D721Med (cell line): ENCODE results near the gene C1orf122.

Source experiments
- DNase-seq: peaks from one replicate; pipeline ENCODE4 v3.0.0; 2011; ENCODE audit warnings: low spot score; ENCODE audit not compliant: insufficient read length
- FAIRE-seq: peaks from 2 replicates; lab custom pipeline; 2011; peaks lifted over from hg19 to GRCh38; lab: Jason Lieb, UNC
- TF ChIP-seq, protein P1 (sequence below): IDR thresholded peaks from 2 replicates; pipeline ENCODE4 v1.5.1; 2012; ENCODE audit warnings: mild to moderate bottlenecking, control low read depth; ENCODE audit not compliant: insufficient read depth; ENCODE audit errors: missing control alignments

Gene C1orf122

DNA sequence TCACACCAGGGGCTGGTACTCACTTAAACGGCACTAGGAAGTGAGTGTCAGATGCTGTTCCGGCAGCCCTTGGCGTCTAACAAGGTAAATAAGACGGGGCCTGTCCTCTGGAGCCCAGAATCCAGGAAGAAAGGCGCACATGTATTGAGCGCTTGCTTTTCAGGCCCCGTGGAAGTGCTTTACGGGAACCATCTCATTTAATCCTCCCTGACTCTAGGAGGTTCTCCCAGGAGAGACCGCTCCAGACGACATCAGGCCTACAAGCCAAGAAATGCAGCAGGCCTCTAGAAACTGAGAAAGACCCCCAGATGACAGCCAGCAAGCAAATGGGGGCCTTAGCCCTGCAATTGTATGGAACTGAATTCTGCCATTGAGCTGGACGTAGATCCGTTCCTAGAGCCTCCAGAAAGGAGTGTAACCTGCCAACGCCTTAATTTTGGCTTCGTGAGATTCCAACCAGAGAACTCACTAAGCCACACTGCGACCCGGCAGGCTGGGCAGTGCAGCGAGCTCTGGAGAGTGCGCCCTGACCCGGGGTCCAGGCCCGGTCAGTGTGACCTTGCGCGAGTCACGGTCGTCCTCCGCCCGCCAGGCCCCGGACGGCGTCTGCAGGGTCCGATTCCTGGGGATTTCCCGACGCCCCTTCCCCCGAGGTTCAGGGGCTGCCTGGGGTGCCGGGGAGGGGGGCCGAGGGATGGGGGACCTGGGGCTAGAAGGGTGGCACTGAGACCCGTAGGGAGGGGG is 14.5 kb upstream of the C1orf122 start:
- FAIRE-seq (no peak), DNase-seq (no peak)
- TF ChIP-seq, protein P1, sequence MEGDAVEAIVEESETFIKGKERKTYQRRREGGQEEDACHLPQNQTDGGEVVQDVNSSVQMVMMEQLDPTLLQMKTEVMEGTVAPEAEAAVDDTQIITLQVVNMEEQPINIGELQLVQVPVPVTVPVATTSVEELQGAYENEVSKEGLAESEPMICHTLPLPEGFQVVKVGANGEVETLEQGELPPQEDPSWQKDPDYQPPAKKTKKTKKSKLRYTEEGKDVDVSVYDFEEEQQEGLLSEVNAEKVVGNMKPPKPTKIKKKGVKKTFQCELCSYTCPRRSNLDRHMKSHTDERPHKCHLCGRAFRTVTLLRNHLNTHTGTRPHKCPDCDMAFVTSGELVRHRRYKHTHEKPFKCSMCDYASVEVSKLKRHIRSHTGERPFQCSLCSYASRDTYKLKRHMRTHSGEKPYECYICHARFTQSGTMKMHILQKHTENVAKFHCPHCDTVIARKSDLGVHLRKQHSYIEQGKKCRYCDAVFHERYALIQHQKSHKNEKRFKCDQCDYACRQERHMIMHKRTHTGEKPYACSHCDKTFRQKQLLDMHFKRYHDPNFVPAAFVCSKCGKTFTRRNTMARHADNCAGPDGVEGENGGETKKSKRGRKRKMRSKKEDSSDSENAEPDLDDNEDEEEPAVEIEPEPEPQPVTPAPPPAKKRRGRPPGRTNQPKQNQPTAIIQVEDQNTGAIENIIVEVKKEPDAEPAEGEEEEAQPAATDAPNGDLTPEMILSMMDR, result no peak

DNA sequence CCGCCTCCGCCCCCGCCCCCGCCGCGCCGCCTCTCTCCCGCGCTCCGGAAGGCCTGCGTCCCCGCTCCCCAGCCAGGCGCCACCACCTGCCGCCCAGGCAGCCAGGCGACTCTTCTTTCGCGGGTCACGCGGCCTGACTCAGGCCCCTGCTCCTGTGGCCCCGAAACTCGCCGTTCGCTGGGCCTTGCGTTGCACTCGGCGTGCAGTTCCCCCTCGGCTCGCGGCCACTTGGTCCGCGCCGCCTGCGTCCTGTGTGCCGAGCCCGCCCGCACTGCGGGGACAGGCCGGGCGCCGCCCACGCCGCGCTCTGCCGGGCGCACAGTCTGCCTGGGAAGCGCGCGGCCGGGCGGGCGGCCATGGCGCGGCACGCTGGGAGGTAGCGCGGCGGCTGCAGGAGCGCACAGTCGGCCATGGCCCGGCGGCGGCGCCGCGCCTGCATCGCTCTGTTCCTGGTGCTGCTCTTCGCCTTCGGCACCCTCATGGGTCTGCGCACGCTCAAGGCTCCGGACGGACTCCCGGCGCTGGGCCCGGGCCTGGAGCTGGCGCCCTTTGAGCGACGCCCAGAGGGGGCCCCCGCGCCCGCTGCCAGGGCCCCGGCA is 13.7 kb upstream of the C1orf122 start, which contains the start of gene MANEAL:
MANEAL (plus strand) TSS at position 75 of the 599 bp plus-strand sequence; CDS start at position 411, 336 bp downstream.
- DNase-seq (no peak), FAIRE-seq (no peak)
- TF ChIP-seq, protein P1, result no peak

DNA sequence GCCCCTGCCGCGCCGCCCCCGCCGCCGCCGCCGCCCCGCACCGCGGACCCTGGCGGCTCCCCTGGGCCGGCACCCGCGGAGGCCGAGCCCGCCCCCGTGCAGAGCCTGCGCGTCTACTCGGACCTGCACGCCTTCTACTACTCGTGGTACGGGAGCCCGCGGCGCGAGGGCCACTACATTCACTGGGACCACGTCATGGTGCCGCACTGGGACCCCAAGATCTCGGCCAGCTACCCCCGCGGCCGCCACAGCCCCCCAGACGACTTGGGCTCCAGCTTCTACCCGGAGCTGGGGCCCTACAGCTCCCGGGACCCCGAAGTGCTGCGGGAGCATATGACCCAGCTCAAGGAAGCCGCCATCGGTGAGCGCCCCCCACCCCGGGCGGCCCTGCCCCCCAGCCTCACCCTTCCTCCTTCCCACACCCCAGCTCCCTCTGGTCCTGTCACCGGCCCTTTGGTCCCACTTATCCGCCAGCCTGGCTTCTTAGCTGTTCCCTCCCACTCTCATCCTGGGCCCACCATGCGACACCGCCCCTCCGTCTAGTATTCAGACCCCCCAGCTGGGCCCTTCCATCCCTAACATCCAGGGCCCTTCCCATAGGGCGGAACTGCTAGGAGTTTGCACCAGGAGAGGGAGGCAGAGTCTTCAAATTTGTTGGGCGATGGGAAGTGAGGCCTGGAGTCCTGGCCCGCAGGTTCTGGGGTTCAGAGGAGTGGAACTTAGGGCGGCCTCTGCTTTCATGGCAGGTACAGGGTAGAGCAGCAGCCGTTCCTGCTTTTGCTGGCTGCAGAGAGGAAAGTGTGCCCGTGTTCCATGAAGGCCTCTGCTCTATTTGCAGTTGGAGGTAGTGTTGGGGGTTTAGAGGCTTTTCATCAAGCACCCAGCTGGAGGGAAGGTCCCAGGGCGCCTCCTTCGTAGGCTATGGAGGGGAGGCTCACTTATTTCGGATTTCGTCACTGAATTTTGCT is 12.9 kb upstream of the C1orf122 start:
- DNase-seq, result no peak
- no peak for FAIRE-seq
- TF ChIP-seq, protein P1, result peak; percentile 23

DNA sequence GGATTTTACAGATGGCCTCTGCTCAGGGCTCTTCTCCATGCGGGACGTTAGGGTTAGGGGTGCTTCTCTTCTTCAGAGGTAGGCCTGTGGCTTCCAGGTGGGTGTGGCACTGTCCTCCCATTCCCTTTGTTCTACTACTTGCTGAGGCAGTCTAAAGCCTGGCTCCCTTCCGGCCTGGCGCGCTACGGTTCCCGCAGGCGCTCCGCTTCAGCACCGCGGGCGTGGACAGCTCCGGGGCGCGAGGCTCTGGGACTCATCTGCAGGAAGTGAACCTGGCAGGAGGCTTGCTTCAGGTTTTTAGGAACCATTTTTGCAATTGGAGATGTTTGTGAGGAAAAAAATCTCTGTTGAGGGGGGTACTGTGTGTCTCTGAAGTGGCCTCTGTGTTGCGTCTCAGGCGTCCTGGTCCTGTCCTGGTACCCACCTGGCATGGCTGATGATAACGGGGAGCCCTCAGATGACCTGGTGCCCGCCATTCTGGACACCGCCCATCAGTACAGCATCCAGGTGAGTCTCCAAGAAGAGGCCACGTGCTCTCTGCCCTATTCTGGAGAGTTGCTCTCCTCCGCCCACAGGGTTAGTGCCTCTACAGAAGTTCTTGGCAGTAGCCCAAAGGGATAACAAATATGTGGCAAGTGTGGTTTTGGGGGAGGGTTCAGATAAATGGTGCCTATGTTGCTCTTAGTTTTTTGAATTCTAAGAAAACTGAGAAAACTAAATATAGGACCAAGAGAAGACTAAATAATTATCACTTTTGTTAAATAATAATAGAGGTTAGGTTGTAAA is 12.1 kb upstream of the C1orf122 start:
- FAIRE-seq, result no peak
- no peak for DNase-seq
- TF ChIP-seq, protein P1, result no peak

DNA sequence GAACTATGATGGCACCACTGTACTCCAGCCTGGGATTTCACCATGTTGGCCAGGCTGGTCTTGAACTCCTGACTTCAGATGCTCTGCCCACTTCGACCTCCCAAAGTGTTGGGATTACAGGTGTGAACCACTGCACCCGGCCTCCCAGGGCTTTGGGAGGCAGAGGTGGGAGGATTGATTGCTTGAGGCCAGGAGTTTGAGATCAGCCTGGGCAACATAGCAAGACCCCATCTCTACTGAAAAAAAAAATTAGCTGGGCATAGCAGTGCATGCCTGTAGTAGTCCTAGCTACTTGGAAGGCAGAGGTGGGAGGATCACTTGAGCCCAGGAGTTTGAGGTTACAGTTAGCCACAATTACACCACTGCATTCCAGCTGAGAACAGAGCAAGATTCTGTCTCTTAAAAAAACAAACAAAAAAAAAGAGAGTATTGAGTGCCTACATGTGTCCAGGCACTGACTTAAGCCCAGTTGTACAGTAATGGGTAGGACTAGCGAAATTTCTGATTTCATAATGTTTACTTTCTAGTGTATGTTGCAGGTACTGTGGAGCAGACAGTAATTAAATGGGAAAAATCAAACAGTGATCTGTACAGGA is 9.7 kb upstream of the C1orf122 start:
- no peak for FAIRE-seq
- DNase-seq, result no peak
- TF ChIP-seq, protein P1, result no peak

DNA sequence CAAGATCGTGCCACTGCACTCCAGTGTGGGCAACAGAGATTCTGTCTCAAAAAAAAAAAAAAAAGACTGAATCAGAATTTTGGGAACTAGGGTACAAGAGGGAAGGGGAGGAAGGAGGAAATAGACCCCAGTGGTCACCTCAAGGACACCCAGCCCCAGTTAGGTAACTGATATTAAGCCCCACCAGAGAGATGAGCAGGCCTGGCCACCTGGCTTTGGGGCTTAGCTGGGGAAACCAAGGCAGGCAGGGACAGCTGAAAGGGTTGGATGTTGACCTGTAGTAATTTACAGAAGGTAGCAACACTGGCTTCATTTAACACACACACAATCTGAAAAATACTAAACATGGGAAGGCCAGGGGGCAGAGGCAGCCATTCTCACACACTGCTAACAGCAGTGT is 5.2 kb upstream of the C1orf122 start:
- no peak for DNase-seq
- TF ChIP-seq, protein P1, result no peak
- no peak for FAIRE-seq
